Smooth muscle cell of the pulmonary artery (primary cell): Measurements from ENCODE around the gene PGLYRP1. TPM values are rescaled to one million over a fixed set of nuclear protein-coding genes. Genes with fewer than 3 reads are reported as not detected.

Experiments
- total RNA-seq: library from RNA; depleted of rRNA; stranded (reverse); fragments of >200 nt; gene quantifications from 2 replicates; pipeline ENCODE4 v1.2.3, GENCODE V29; 2014

Gene PGLYRP1
- not detected in 2 replicates for total RNA-seq

GRCh38 chr19:46022431-46023310, at the start of gene PGLYRP1:
Gene PGLYRP1, minus strand, starts transcription at chr19:46023053. Its CDS starts 32 bp downstream, at chr19:46023021.

GRCh38 chr19:46040952-46041500, 18.2 kb upstream of the PGLYRP1 start, which contains the start of gene IGFL4:
Gene IGFL4, minus strand, starts transcription at chr19:46041002. Its CDS starts 40 bp downstream, at chr19:46040962.

GRCh38 chr19:45994998-45995714, 27.7 kb downstream of the PGLYRP1 start, which contains the start of gene CCDC61:
Gene CCDC61, plus strand, starts transcription at chr19:45995467. Its CDS starts 7,552 bp downstream, at chr19:46003019.

GRCh38 chr19:45973553-45974338, 49.1 kb downstream of the PGLYRP1 start, which contains the start of gene NOVA2:
Gene NOVA2, minus strand, starts transcription at chr19:45973865. Its CDS starts 514 bp downstream, at chr19:45973351.

Other genes starting within 250 kb of the PGLYRP1 start
- gene DMPK, start 240.6 kb downstream of the PGLYRP1 start, total RNA-seq: 79.7 and 85.8 TPM in 2 replicates
- 38.6 and 55.9 TPM in 2 replicates for gene DMWD, start 230.2 kb downstream of the PGLYRP1 start, total RNA-seq
- 0.07 TPM in 2 replicates for gene RSPH6A, start 207.7 kb downstream of the PGLYRP1 start, total RNA-seq
- gene SYMPK, start 159.9 kb downstream of the PGLYRP1 start, total RNA-seq: 45.5 and 57.3 TPM in 2 replicates
- gene FOXA3, start 158.7 kb downstream of the PGLYRP1 start, total RNA-seq: not detected in 2 replicates
- gene IRF2BP1, start 136.9 kb downstream of the PGLYRP1 start, total RNA-seq: 24.0 and 30.8 TPM in 2 replicates
- 2.2 and 3.5 TPM in 2 replicates for gene MYPOP, start 120.4 kb downstream of the PGLYRP1 start, total RNA-seq
- not detected in 2 replicates for gene NANOS2, start 108.3 kb downstream of the PGLYRP1 start, total RNA-seq
- 0.20 and 1.1 TPM in 2 replicates for gene NOVA2, start 49.2 kb downstream of the PGLYRP1 start, total RNA-seq
- 4.5 and 5.9 TPM in 2 replicates for gene CCDC61, start 27.6 kb downstream of the PGLYRP1 start, total RNA-seq
- 0.13 TPM in 1 of 2 replicates, not detected in the other for gene IGFL4, start 17.9 kb upstream of the PGLYRP1 start, total RNA-seq
- gene IGFL3, start 101.6 kb upstream of the PGLYRP1 start, total RNA-seq: not detected in 2 replicates
- 0.13 TPM in 1 of 2 replicates, not detected in the other for gene IGFL2, start 125.2 kb upstream of the PGLYRP1 start, total RNA-seq
- not detected in 2 replicates for gene IGFL1, start 206.7 kb upstream of the PGLYRP1 start, total RNA-seq